Ishikawa (cell line): ENCODE results near the gene ZYG11B.

Source experiments
- CEBPB ChIP-seq: IDR thresholded peaks from 2 replicates; pipeline ENCODE4 v1.6.1; 2012
- CREB1 ChIP-seq: IDR thresholded peaks from 2 replicates; pipeline ENCODE4 v1.6.1; 2012; ENCODE audit warnings: low read depth
- EGR1 ChIP-seq: IDR thresholded peaks from 2 replicates; pipeline ENCODE4 v1.6.1; 2012
- EP300 ChIP-seq: IDR thresholded peaks from 2 replicates; pipeline ENCODE4 v1.6.1; 2012; ENCODE audit warnings: borderline replicate concordance
- FOXM1 ChIP-seq: IDR thresholded peaks from 2 replicates; pipeline ENCODE4 v1.6.1; 2012; ENCODE audit warnings: low read depth, borderline replicate concordance
- MAX ChIP-seq: IDR thresholded peaks from 2 replicates; pipeline ENCODE4 v1.6.1; 2012
- NFIC ChIP-seq: IDR thresholded peaks from 2 replicates; pipeline ENCODE4 v1.6.1; 2012
- RAD21 ChIP-seq: IDR thresholded peaks from 2 replicates; pipeline ENCODE4 v1.6.1; 2012; ENCODE audit warnings: low read depth
- REST ChIP-seq: IDR thresholded peaks from 2 replicates; pipeline ENCODE4 v1.6.1; 2012; ENCODE audit warnings: low read depth, mild to moderate bottlenecking
- TAF1 ChIP-seq: IDR thresholded peaks from 2 replicates; pipeline ENCODE4 v1.6.1; 2012; ENCODE audit warnings: low read depth, mild to moderate bottlenecking
- TCF12 ChIP-seq: IDR thresholded peaks from 2 replicates; pipeline ENCODE4 v1.6.1; 2012; ENCODE audit warnings: low read depth
- TEAD4 ChIP-seq: IDR thresholded peaks from 2 replicates; pipeline ENCODE4 v1.6.1; 2012
- YY1 ChIP-seq: IDR thresholded peaks from 2 replicates; pipeline ENCODE4 v1.6.1; 2012; ENCODE audit warnings: low read depth
- ZBTB7A ChIP-seq: IDR thresholded peaks from 2 replicates; pipeline ENCODE4 v1.6.1; 2012; ENCODE audit warnings: low read depth

- TF ChIP-seq TAF1: no peak
- TF ChIP-seq EP300: no peak
- TF ChIP-seq TCF12: no peak
- TF ChIP-seq EGR1: no peak
- TF ChIP-seq REST: no peak
- no peak for TF ChIP-seq YY1
- TF ChIP-seq TEAD4: no peak
- no peak for TF ChIP-seq CEBPB
- TF ChIP-seq RAD21: no peak
- no peak for TF ChIP-seq CREB1
- no peak for TF ChIP-seq FOXM1
- no peak for TF ChIP-seq ZBTB7A
- no peak for TF ChIP-seq NFIC
- TF ChIP-seq MAX: no peak
These were observed 19.0 kb upstream of the ZYG11B start for GRCh38 chr1:52706941-52707926.
